ENCODE measurements around the gene CXCL8. TPM values are rescaled to one million over a fixed set of nuclear protein-coding genes. Genes with fewer than 3 reads are reported as not detected.

The CXCL8 gene
- polyA plus RNA-seq, 3 donors: 275 to 604 (median 328) TPM

- intact Hi-C loops (cut with micrococcal nuclease): no loop called here
- Histone ChIP-seq H3K4me1 (ENCODE audit: control insufficient read depth in 1 of 2, insufficient read depth in 2 of 2, low read length in 2 of 2) (peaks cover 2 to 11% of the 10 kb centered on the region in 2 donors), H3K36me3 (replicated peaks in 1 of 2; ENCODE audit: control insufficient read depth in 1 of 2, insufficient read depth in 2 of 2, low read length in 2 of 2) (no peaks in the 10 kb centered on the region), H3K27me3 (ENCODE audit: control insufficient read depth in 2 of 2, insufficient read depth in 2 of 2, low read length in 2 of 2) (no peaks in the 10 kb centered on the region), H3K4me3 (replicated peaks in 1 of 3; ENCODE audit: low read depth in 2 of 3, low read length in 3 of 3) (no peak overlapping the region), H3K27ac (ENCODE audit: low read depth in 1 of 2, low read length in 2 of 2) (no peak overlapping the region), H3K9me3 (replicated peaks in 1 of 2; ENCODE audit: control insufficient read depth in 1 of 2, insufficient read depth in 1 of 2, low read length in 2 of 2) (no peaks in the 10 kb centered on the region), H2AFZ (ENCODE audit: insufficient read depth, low read depth, low read length, poor library complexity, severe bottlenecking) (no peak overlapping the region), H3K79me2 (ENCODE audit: insufficient read depth, low read length) (no peaks in the 10 kb centered on the region), H4K20me1 (ENCODE audit: insufficient read depth, low read length) (no peaks in the 10 kb centered on the region), H3K4me2 (replicated peaks; ENCODE audit: extremely low read depth, low read length, poor library complexity, severe bottlenecking) (no peak overlapping the region), H3K9ac (ENCODE audit: insufficient read depth, low read length, poor library complexity, severe bottlenecking) (no peak overlapping the region)
- no CpG with 5 or more reads among the region's 1 CpG for WGBS (ENCODE audit: insufficient coverage)
- no peak overlapping the region for H3K27ac Mint-ChIP-seq
- no peaks in the 10 kb centered on the region for H3K27me3 Mint-ChIP-seq (ENCODE audit: low read depth in 3 of 3)
- no peak for DNase-seq
- H3K36me3 Mint-ChIP-seq: no peaks in the 10 kb centered on the region
- H3K4me1 Mint-ChIP-seq: peaks cover 10% of the 10 kb centered on the region
- H3K9me3 Mint-ChIP-seq: peaks cover 0 to 2% (median 0%) of the 10 kb centered on the region in 7 donors
- TF ChIP-seq, protein P1, sequence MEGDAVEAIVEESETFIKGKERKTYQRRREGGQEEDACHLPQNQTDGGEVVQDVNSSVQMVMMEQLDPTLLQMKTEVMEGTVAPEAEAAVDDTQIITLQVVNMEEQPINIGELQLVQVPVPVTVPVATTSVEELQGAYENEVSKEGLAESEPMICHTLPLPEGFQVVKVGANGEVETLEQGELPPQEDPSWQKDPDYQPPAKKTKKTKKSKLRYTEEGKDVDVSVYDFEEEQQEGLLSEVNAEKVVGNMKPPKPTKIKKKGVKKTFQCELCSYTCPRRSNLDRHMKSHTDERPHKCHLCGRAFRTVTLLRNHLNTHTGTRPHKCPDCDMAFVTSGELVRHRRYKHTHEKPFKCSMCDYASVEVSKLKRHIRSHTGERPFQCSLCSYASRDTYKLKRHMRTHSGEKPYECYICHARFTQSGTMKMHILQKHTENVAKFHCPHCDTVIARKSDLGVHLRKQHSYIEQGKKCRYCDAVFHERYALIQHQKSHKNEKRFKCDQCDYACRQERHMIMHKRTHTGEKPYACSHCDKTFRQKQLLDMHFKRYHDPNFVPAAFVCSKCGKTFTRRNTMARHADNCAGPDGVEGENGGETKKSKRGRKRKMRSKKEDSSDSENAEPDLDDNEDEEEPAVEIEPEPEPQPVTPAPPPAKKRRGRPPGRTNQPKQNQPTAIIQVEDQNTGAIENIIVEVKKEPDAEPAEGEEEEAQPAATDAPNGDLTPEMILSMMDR (IDR thresholded peaks at IDR 0.05): no peak
- H3K4me3 Mint-ChIP-seq: no peak overlapping the region
Measured at GRCh38 chr4:73751830-73752229, 11.5 kb downstream of the CXCL8 start.

GRCh38 chr4:73752424-73752823 lies 12.1 kb downstream of the CXCL8 start:
- Histone ChIP-seq H3K79me2 (ENCODE audit: insufficient read depth, low read length) (no peaks in the 10 kb centered on the region), H3K27me3 (ENCODE audit: control insufficient read depth in 2 of 2, insufficient read depth in 2 of 2, low read length in 2 of 2) (no peaks in the 10 kb centered on the region), H3K9me3 (replicated peaks in 1 of 2; ENCODE audit: control insufficient read depth in 1 of 2, insufficient read depth in 1 of 2, low read length in 2 of 2) (no peaks in the 10 kb centered on the region), H3K4me1 (ENCODE audit: control insufficient read depth in 1 of 2, insufficient read depth in 2 of 2, low read length in 2 of 2) (peaks cover 2 to 11% of the 10 kb centered on the region in 2 donors), H2AFZ (ENCODE audit: insufficient read depth, low read depth, low read length, poor library complexity, severe bottlenecking) (no peak overlapping the region), H3K9ac (ENCODE audit: insufficient read depth, low read length, poor library complexity, severe bottlenecking) (no peak overlapping the region), H3K4me2 (replicated peaks; ENCODE audit: extremely low read depth, low read length, poor library complexity, severe bottlenecking) (no peak overlapping the region), H3K36me3 (replicated peaks in 1 of 2; ENCODE audit: control insufficient read depth in 1 of 2, insufficient read depth in 2 of 2, low read length in 2 of 2) (no peaks in the 10 kb centered on the region), H3K4me3 (replicated peaks in 1 of 3; ENCODE audit: low read depth in 2 of 3, low read length in 3 of 3) (no peak overlapping the region), H4K20me1 (ENCODE audit: insufficient read depth, low read length) (no peaks in the 10 kb centered on the region), H3K27ac (ENCODE audit: low read depth in 1 of 2, low read length in 2 of 2) (no peak overlapping the region)
- H3K27me3 Mint-ChIP-seq (ENCODE audit: low read depth in 3 of 3): no peaks in the 10 kb centered on the region
- no peak for DNase-seq
- no peak overlapping the region for H3K27ac Mint-ChIP-seq
- TF ChIP-seq, protein P1 (IDR thresholded peaks at IDR 0.05): no peak
- intact Hi-C loops (cut with micrococcal nuclease): no loop called here
- H3K9me3 Mint-ChIP-seq: peaks cover 0 to 2% (median 0%) of the 10 kb centered on the region in 7 donors
- no peaks in the 10 kb centered on the region for H3K36me3 Mint-ChIP-seq
- peaks cover 10% of the 10 kb centered on the region for H3K4me1 Mint-ChIP-seq
- WGBS (ENCODE audit: insufficient coverage): no CpG with 5 or more reads among the region's 3 CpGs
- no peak overlapping the region for H3K4me3 Mint-ChIP-seq

Measured in CD14-positive monocyte (primary cell).